H1 (cell line): Measurements from ENCODE around the gene MTMR4. TPM values are rescaled to one million over a fixed set of nuclear protein-coding genes. Genes with fewer than 3 reads are reported as not detected.

Experiments used
- CTCF ChIA-PET: fragments of 300-600 bp; sonication (Branson Sonifier 250); formaldehyde crosslinking; loops from one replicate; lab custom pipeline; 2021; ENCODE audit not compliant: partially characterized antibody; lab: Charles Lee
- POLR2A ChIA-PET: fragments of 300-600 bp; sonication (Branson Sonifier 250); formaldehyde crosslinking; loops from one replicate; lab custom pipeline; 2021; ENCODE audit warnings: inconsistent platforms; ENCODE audit not compliant: partially characterized antibody; lab: Charles Lee
- DNase-seq, 2 experiments: peaks; one replicate each; pipeline versions ENCODE4 v3.0.0 to v3.0.0-alpha.2; 2010 to 2022; ENCODE audit warnings: low spot score in 2 of 2, low read depth in 1 of 2, mixed read lengths in 1 of 2
- FAIRE-seq: peaks from 2 replicates; lab custom pipeline; 2011; peaks lifted over from hg19 to GRCh38; lab: Jason Lieb, UNC
- H2AFZ ChIP-seq: 2 replicates; pipeline ENCODE4 v1.8.1; 2012; ENCODE audit warnings: low read length, inconsistent platforms
- H2AK5ac ChIP-seq: 2 replicates; pipeline ENCODE4 v1.6.1; 2013; ENCODE audit warnings: low read depth, low read length
- H2BK120ac ChIP-seq: replicated peaks from 2 replicates; pipeline ENCODE3; 2013; ENCODE audit warnings: low read depth, low read length, inconsistent platforms
- H2BK12ac ChIP-seq: 2 replicates; pipeline ENCODE4 v1.6.1; 2013; ENCODE audit warnings: low read depth, low read length
- H2BK15ac ChIP-seq: 2 replicates; pipeline ENCODE4 v1.6.1; 2013; ENCODE audit warnings: low read length
- H2BK20ac ChIP-seq: 2 replicates; pipeline ENCODE4 v1.6.1; 2013; ENCODE audit warnings: low read length
- H2BK5ac ChIP-seq: 2 replicates; pipeline ENCODE4 v1.6.1; 2013; ENCODE audit warnings: low read depth, low read length
- H3K14ac ChIP-seq: 2 replicates; pipeline ENCODE4 v1.6.1; 2013; ENCODE audit warnings: inconsistent platforms; ENCODE audit not compliant: insufficient read length
- H3K18ac ChIP-seq: 2 replicates; pipeline ENCODE4 v1.6.1; 2013; ENCODE audit warnings: low read length; ENCODE audit errors: extremely low read depth
- H3K23ac ChIP-seq: 2 replicates; pipeline ENCODE4 v1.6.1; 2013; ENCODE audit warnings: inconsistent platforms; ENCODE audit not compliant: insufficient read length
- H3K23me2 ChIP-seq: 2 replicates; pipeline ENCODE4 v1.6.1; 2013; ENCODE audit warnings: low read depth, low read length
- H3K27ac ChIP-seq: 2 replicates; pipeline ENCODE4 v1.6.1; 2011; ENCODE audit warnings: low read depth, low read length, inconsistent platforms
- H3K27me3 ChIP-seq, 4 experiments: replicated peaks in 1 of 4; 1 replicate in 1 of 4; 2 replicates in 3 of 4; pipeline versions ENCODE4 v1.6.1 to v1.8.1; 2011 to 2013; ENCODE audit warnings: low read length in 3 of 4, mild to moderate bottlenecking in 3 of 4, inconsistent platforms in 2 of 4, mixed read lengths in 2 of 4, moderate library complexity in 1 of 4; ENCODE audit not compliant: control insufficient read depth in 3 of 4, insufficient read depth in 3 of 4; ENCODE audit errors: extremely low read depth in 1 of 4
- H3K36me3 ChIP-seq, 4 experiments: 2 replicates each; pipeline versions ENCODE4 v1.6.1 to v1.8.1; 2011 to 2013; ENCODE audit warnings: mild to moderate bottlenecking in 4 of 4, low read length in 3 of 4, moderate library complexity in 2 of 4, control low read depth in 1 of 4, inconsistent platforms in 1 of 4; ENCODE audit not compliant: insufficient read depth in 4 of 4, control insufficient read depth in 2 of 4
- H3K4ac ChIP-seq: replicated peaks from 2 replicates; pipeline ENCODE3; 2013; ENCODE audit warnings: low read length, low read depth, mixed read lengths, inconsistent platforms; ENCODE audit not compliant: insufficient read length
- H3K4me1 ChIP-seq, 4 experiments: replicated peaks in 1 of 4; 1 replicate in 1 of 4; 2 replicates in 3 of 4; pipeline versions ENCODE4 v1.6.1 to v1.8.1; 2011 to 2013; ENCODE audit warnings: low read length in 3 of 4, inconsistent platforms in 2 of 4, mixed read lengths in 1 of 4; ENCODE audit not compliant: insufficient read depth in 4 of 4, control insufficient read depth in 3 of 4
- H3K4me2 ChIP-seq, 2 experiments: 2 replicates each; pipeline versions ENCODE4 v1.6.1 to v1.8.1; 2011 to 2013; ENCODE audit warnings: low read depth in 2 of 2, low read length in 2 of 2, control low read depth in 1 of 2, inconsistent platforms in 1 of 2, mild to moderate bottlenecking in 1 of 2; ENCODE audit not compliant: insufficient read depth in 1 of 2
- H3K4me3 ChIP-seq, 4 experiments: fragments of 200-600, 300-600 bp in 1 of 4; sonication (generic), shearing (Covaris generic), sonication (Bioruptor Twin) in 1 of 4; 2 replicates each; pipeline versions ENCODE4 v1.5.1 to v1.8.1; 2011 to 2016; ENCODE audit warnings: low read length in 4 of 4, low read depth in 3 of 4, control low read depth in 2 of 4, inconsistent platforms in 2 of 4, mild to moderate bottlenecking in 2 of 4, mixed read lengths in 1 of 4, moderate library complexity in 1 of 4; ENCODE audit not compliant: insufficient read depth in 2 of 4; ENCODE audit errors: extremely low read depth in 1 of 4
- H3K56ac ChIP-seq: replicated peaks from 2 replicates; pipeline ENCODE3; 2013; ENCODE audit warnings: low read depth, mild to moderate bottlenecking, mixed read lengths, low read length, inconsistent platforms; ENCODE audit not compliant: insufficient read length
- H3K79me1 ChIP-seq: 2 replicates; pipeline ENCODE4 v1.6.1; 2013; ENCODE audit warnings: low read depth, low read length, control low read depth
- H3K79me2 ChIP-seq, 2 experiments: 2 replicates each; pipeline versions ENCODE4 v1.6.1 to v1.8.1; 2012 to 2013; ENCODE audit warnings: low read length in 2 of 2, mild to moderate bottlenecking in 2 of 2, inconsistent platforms in 1 of 2; ENCODE audit not compliant: insufficient read depth in 2 of 2, control insufficient read depth in 1 of 2
- H3K9ac ChIP-seq, 4 experiments: replicated peaks in 1 of 4; 1 replicate in 1 of 4; 2 replicates in 3 of 4; pipeline versions ENCODE4 v1.6.1 to v1.8.1; 2011 to 2013; ENCODE audit warnings: low read depth in 3 of 4, low read length in 3 of 4, control low read depth in 2 of 4, mild to moderate bottlenecking in 2 of 4, moderate library complexity in 2 of 4, inconsistent platforms in 1 of 4; ENCODE audit errors: extremely low read depth in 1 of 4
- H3K9me3 ChIP-seq, 2 experiments: 2 replicates each; pipeline versions ENCODE4 v1.6.1 to v1.8.1; 2012 to 2013; ENCODE audit warnings: mild to moderate bottlenecking in 2 of 2, moderate library complexity in 2 of 2, control low read depth in 1 of 2, inconsistent platforms in 1 of 2, low read depth in 1 of 2, low read length in 1 of 2, mixed read lengths in 1 of 2; ENCODE audit not compliant: insufficient read depth in 2 of 2
- H4K20me1 ChIP-seq, 2 experiments: replicated peaks in 1 of 2; 2 replicates each; pipeline versions ENCODE3 to v1.8.1; 2011 to 2013; ENCODE audit warnings: inconsistent platforms in 2 of 2, low read length in 2 of 2, mild to moderate bottlenecking in 1 of 2; ENCODE audit not compliant: insufficient read depth in 2 of 2, control insufficient read depth in 1 of 2
- H4K5ac ChIP-seq: 2 replicates; pipeline ENCODE4 v1.6.1; 2013; ENCODE audit warnings: low read length, low read depth, mixed read lengths, inconsistent platforms; ENCODE audit not compliant: insufficient read length
- H4K8ac ChIP-seq: 2 replicates; pipeline ENCODE4 v1.8.0; 2013; ENCODE audit warnings: mild to moderate bottlenecking, moderate library complexity, low read length, inconsistent platforms; ENCODE audit not compliant: insufficient read depth; ENCODE audit errors: extremely low read depth
- H4K91ac ChIP-seq: replicated peaks from 2 replicates; pipeline ENCODE3; 2013; ENCODE audit warnings: low read length, mixed read lengths, inconsistent platforms; ENCODE audit not compliant: insufficient read length
- EGR1 ChIP-seq: IDR thresholded peaks from 2 replicates; pipeline ENCODE4 v1.6.1; 2011; ENCODE audit warnings: low read depth, low read length, borderline replicate concordance
- EZH2 ChIP-seq: fragments of 200-600 bp; sonication (generic); IDR thresholded peaks from 2 replicates; pipeline ENCODE4 v1.7.1; 2012; ENCODE audit warnings: low read depth, mild to moderate bottlenecking, moderate library complexity, low read length, inconsistent platforms; ENCODE audit not compliant: severe bottlenecking
- GTF2F1 ChIP-seq: IDR thresholded peaks from 2 replicates; pipeline ENCODE4 v1.6.1; 2012; ENCODE audit warnings: low read depth, low read length, improper control_type of control experiment, borderline replicate concordance
- RBBP5 ChIP-seq: IDR thresholded peaks from 2 replicates; pipeline ENCODE4 v1.7.1; 2012; ENCODE audit warnings: low read depth, mild to moderate bottlenecking, inconsistent platforms, low read length, moderate library complexity, borderline replicate concordance
- SP1 ChIP-seq: IDR thresholded peaks from 2 replicates; pipeline ENCODE4 v1.6.1; 2011; ENCODE audit warnings: low read depth, low read length
- TAF7 ChIP-seq: optimal IDR thresholded peaks from 2 replicates; pipeline ENCODE3; 2011; ENCODE audit warnings: low read depth, mild to moderate bottlenecking, inconsistent platforms, low read length, moderate library complexity, borderline replicate concordance
- TCF12 ChIP-seq: IDR thresholded peaks from 2 replicates; pipeline ENCODE4 v1.6.1; 2011; ENCODE audit warnings: low read depth, mild to moderate bottlenecking, low read length
- TEAD4 ChIP-seq: IDR thresholded peaks from 2 replicates; pipeline ENCODE4 v1.6.1; 2012; ENCODE audit warnings: low read depth, low read length, inconsistent platforms, mixed read lengths
- ZNF274 ChIP-seq: IDR thresholded peaks from 2 replicates; pipeline ENCODE4 v1.7.0; 2012; ENCODE audit warnings: low read length, borderline replicate concordance; ENCODE audit errors: extremely low read depth
- WGBS, 2 experiments: shearing (Covaris generic) in 1 of 2; methylation state at CpG; one replicate each; pipeline versions ENCODE4 v1.1.6 to v1.1.7; 2013 to 2015; ENCODE audit warnings: low lambda C conversion rate in 2 of 2, mixed read lengths in 2 of 2, inconsistent platforms in 1 of 2, low coverage in 1 of 2, missing lambda C conversion rate in 1 of 2; ENCODE audit not compliant: insufficient replicate concordance in 2 of 2, insufficient coverage in 1 of 2, insufficient read length in 1 of 2; ENCODE audit errors: extremely low coverage in 1 of 2, missing lambda C conversion rate in 1 of 2; 5-methylcytosine and 5-hydroxymethylcytosine counted together
- polyA plus RNA-seq, 7 experiments: library from polyadenylated mRNA; depleted of rRNA in 3 of 7; stranded (reverse) in 5 of 7; unstranded in 2 of 7; fragments of >200 nt in 5 of 7; fragments of 200-250 nt in 2 of 7; gene quantifications; 1 replicate in 5 of 7; 2 replicates in 1 of 7; 4 replicates in 1 of 7; pipeline versions ENCODE4 v1.2.1 to v1.2.3, GENCODE V29; 2011 to 2013; ENCODE audit warnings: missing spikeins in 2 of 7, mixed read lengths in 2 of 7
- total RNA-seq: library from RNA; stranded (reverse); fragmentation: NEBNext Ultra II Directional; extraction: Animal tissue kit (Norgen Biotek cat#: 25700); gene quantifications from 2 replicates; pipeline ENCODE4 v1.2.1, GENCODE V29; 2021
- TF ChIP-seq, protein P1 (sequence below): IDR thresholded peaks from 2 replicates; pipeline ENCODE4 v1.6.1; 2012; ENCODE audit warnings: inconsistent platforms
- TF ChIP-seq, protein P2 (sequence below): IDR thresholded peaks from 2 replicates; pipeline ENCODE4 v1.6.1; 2011; ENCODE audit warnings: low read length, improper control_type of control experiment

The MTMR4 gene
- total and polyA plus RNA-seq, 2 of the 8 experiments (the other 6 are each of a cell fraction or from before 2014, with no cell fraction given): 15.9 to 39.2 TPM

DNA sequence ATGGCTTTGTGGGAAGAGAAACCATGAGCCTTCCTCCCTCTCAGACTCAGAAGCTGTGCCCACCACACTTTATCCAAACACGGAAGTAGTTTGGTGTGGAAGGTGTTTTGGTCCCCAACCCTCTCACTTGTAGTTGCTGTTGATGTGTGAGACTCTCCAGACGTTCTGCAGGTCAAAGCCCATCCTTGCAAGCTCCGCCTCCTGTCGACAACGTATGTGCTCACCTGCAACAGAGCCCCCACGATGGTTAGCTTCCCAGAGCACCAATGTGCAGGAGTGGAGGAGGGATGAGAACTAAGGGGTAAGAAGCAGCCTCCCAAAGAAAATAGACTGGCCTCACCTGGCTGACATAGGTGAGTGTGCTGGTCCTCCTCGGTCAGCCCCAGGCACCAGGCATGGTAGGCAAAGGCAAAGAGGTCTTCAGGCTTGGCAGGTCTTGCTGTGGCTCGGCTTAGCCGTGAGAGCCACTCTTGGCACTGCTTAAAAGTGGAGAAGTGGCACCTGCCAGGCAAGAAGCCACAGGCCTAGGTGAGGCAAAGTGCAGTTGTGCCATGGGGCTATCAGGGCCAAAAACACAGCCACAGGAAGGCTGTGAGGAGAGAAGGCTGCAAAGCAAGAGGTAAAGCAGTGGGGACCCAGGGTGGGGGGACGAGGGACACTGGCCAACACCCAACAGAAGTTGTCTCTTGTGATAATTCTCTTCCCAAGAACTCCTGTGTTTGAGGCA is 5.9 kb downstream of the MTMR4 start:
- FAIRE-seq (no peak), DNase-seq (no peak)
- Histone ChIP-seq H2AK5ac (no peak overlapping the region), H3K79me1 (no peaks in the 10 kb centered on the region; the same call in 1 of the 2 replicates), H3K56ac (no peak overlapping the region), H2BK20ac (no peak overlapping the region), H3K9ac (no peak overlapping the region), H3K4ac (no peak overlapping the region), H3K9me3 (no peaks in the 10 kb centered on the region), H2BK15ac (no peak overlapping the region), H3K14ac (no peak overlapping the region), H3K27ac (no peak overlapping the region), H3K23ac (no peak overlapping the region), H3K4me2 (no peak overlapping the region), H2BK12ac (no peak overlapping the region), H4K91ac (no peak overlapping the region), H4K20me1 (peaks cover 7 to 10% of the 10 kb centered on the region in 2 experiments), H3K36me3 (peaks cover 36 to 81% (median 69%) of the 10 kb centered on the region in 4 experiments), H3K4me3 (no peak overlapping the region), H2BK120ac (no peak overlapping the region), H3K18ac (no peak overlapping the region), H3K4me1 (peaks cover 0 to 6% (median 1%) of the 10 kb centered on the region in 4 experiments; a peak in 4 of 7 replicates), H3K23me2 (no peaks in the 10 kb centered on the region), H2AFZ (no peak overlapping the region), H3K79me2 (peaks cover 0 to 14% of the 10 kb centered on the region in 2 experiments; a peak in 2 of 4 replicates), H2BK5ac (no peak overlapping the region), H3K27me3 (no peaks in the 10 kb centered on the region), H4K8ac (no peak overlapping the region), H4K5ac (no peak overlapping the region)
- ChIA-PET CTCF (no interaction called here), POLR2A (no interaction called here)
- 89% methylated on average over 10 of the region's 10 CpGs; no CpG with 5 or more reads in 1 of the 2 experiments for WGBS, 2 experiments
- TF ChIP-seq GTF2F1: no peak
- TF ChIP-seq, protein P1, sequence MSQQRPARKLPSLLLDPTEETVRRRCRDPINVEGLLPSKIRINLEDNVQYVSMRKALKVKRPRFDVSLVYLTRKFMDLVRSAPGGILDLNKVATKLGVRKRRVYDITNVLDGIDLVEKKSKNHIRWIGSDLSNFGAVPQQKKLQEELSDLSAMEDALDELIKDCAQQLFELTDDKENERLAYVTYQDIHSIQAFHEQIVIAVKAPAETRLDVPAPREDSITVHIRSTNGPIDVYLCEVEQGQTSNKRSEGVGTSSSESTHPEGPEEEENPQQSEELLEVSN: no peak
- no peak for TF ChIP-seq TAF7
- TF ChIP-seq RBBP5: no peak
- TF ChIP-seq EGR1: no peak
- TF ChIP-seq SP1: no peak
- no peak for TF ChIP-seq ZNF274
- no peak for TF ChIP-seq TCF12
- no peak for TF ChIP-seq EZH2
- TF ChIP-seq TEAD4: no peak
- TF ChIP-seq, protein P2, sequence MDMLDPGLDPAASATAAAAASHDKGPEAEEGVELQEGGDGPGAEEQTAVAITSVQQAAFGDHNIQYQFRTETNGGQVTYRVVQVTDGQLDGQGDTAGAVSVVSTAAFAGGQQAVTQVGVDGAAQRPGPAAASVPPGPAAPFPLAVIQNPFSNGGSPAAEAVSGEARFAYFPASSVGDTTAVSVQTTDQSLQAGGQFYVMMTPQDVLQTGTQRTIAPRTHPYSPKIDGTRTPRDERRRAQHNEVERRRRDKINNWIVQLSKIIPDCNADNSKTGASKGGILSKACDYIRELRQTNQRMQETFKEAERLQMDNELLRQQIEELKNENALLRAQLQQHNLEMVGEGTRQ: no peak
